ENCODE data around the gene ANKRD27.
"Not testable (repeated sequence)": the region's sequence is repeated elsewhere in the genome, so short reads cannot be mapped to it uniquely, and the experiment has no call there.

ANKRD27 gene

DNA sequence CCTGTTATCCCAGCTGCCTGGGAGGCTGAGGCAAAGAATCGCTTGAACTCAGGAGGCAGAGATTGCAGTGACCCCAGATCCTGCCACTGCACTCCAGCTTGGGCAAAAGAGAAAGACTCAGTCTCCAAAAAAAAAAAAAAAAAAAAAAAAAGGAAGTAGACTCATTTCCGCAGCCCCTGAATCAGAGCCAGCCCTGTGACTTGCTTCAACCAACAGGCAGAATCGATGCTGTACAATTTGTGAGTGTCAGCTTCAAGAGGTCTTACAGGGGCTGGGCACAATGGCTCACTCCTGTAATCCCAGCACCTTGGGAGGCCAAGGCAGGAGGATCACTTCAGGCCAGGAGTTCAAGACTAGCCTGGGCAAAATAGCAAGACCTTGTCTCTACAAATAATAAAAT, 12.8 kb downstream of the ANKRD27 start:
- TF ChIP-seq, protein P1, sequence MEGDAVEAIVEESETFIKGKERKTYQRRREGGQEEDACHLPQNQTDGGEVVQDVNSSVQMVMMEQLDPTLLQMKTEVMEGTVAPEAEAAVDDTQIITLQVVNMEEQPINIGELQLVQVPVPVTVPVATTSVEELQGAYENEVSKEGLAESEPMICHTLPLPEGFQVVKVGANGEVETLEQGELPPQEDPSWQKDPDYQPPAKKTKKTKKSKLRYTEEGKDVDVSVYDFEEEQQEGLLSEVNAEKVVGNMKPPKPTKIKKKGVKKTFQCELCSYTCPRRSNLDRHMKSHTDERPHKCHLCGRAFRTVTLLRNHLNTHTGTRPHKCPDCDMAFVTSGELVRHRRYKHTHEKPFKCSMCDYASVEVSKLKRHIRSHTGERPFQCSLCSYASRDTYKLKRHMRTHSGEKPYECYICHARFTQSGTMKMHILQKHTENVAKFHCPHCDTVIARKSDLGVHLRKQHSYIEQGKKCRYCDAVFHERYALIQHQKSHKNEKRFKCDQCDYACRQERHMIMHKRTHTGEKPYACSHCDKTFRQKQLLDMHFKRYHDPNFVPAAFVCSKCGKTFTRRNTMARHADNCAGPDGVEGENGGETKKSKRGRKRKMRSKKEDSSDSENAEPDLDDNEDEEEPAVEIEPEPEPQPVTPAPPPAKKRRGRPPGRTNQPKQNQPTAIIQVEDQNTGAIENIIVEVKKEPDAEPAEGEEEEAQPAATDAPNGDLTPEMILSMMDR (IDR thresholded peaks at IDR 0.05; ENCODE audit: low read depth, low read length, missing control alignments): no peak
- DNase-seq (ENCODE audit: low read depth): no peak
- H3K4me3 ChIP-seq (ENCODE audit: low read depth, low read length): no peak overlapping the region

GRCh38 chr19:32661318-32661717, 13.7 kb downstream of the ANKRD27 start:
- H3K4me3 ChIP-seq (ENCODE audit: low read depth, low read length): no peak overlapping the region
- TF ChIP-seq, protein P1 (IDR thresholded peaks at IDR 0.05; ENCODE audit: low read depth, low read length, missing control alignments): no peak
- DNase-seq (ENCODE audit: low read depth): no peak

DNA sequence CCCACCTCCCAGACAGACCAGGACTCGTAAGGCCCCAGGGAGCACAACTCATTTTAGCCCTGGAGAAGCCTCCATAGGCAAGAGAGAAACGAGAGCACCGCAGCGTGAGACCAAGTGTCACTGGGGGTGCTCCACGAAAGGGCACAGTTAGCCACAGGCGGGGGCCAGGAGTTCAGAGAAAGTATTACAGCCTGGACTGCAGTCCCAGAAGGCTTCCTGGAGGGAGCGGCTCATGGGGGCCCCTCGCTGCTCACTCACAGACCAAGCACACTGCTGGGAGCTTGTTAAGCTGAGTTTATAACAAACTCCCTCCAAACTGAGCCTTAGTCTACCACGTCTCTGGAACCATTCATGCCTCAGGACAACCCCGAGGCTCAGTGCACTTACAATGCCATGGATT, 16.5 kb downstream of the ANKRD27 start:
- TF ChIP-seq, protein P1 (IDR thresholded peaks at IDR 0.05; ENCODE audit: low read depth, low read length, missing control alignments): no peak
- H3K4me3 ChIP-seq (ENCODE audit: low read depth, low read length): no peak overlapping the region
- no peak for DNase-seq (ENCODE audit: low read depth)

GRCh38 chr19:32658075-32658474, 16.9 kb downstream of the ANKRD27 start:
- no peak overlapping the region for H3K4me3 ChIP-seq (ENCODE audit: low read depth, low read length)
- DNase-seq (ENCODE audit: low read depth): no peak
- TF ChIP-seq, protein P1 (IDR thresholded peaks at IDR 0.05; ENCODE audit: low read depth, low read length, missing control alignments): no peak

DNA sequence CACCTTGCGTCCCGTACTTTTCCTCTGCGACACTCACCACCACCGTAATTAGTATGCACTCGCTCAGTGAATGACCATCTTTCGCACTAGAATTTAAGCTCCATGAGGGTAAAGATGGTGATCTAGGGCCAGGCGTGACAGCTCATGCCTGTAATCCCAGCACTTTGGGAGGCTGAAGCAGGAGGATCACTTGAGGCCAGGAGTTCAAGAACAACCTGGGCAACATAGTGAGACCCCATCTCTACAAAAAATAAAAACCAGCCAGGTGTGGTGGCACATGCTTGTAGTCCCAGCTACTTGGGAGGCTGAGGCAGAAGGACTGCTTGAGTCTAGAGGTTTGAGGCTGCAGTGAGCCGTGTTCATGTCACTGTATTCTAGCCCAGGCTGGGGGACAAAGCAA, 18.6 kb downstream of the ANKRD27 start:
- DNase-seq (ENCODE audit: low read depth); H3K4me3 ChIP-seq (ENCODE audit: low read depth, low read length): not testable (repeated sequence)

GRCh38 chr19:32653599-32653915, 21.4 kb downstream of the ANKRD27 start:
- DNase-seq (ENCODE audit: low read depth): no peak
- TF ChIP-seq, protein P1 (IDR thresholded peaks at IDR 0.05; ENCODE audit: low read depth, low read length, missing control alignments): no peak
- H3K4me3 ChIP-seq (ENCODE audit: low read depth, low read length): no peak overlapping the region

DNA sequence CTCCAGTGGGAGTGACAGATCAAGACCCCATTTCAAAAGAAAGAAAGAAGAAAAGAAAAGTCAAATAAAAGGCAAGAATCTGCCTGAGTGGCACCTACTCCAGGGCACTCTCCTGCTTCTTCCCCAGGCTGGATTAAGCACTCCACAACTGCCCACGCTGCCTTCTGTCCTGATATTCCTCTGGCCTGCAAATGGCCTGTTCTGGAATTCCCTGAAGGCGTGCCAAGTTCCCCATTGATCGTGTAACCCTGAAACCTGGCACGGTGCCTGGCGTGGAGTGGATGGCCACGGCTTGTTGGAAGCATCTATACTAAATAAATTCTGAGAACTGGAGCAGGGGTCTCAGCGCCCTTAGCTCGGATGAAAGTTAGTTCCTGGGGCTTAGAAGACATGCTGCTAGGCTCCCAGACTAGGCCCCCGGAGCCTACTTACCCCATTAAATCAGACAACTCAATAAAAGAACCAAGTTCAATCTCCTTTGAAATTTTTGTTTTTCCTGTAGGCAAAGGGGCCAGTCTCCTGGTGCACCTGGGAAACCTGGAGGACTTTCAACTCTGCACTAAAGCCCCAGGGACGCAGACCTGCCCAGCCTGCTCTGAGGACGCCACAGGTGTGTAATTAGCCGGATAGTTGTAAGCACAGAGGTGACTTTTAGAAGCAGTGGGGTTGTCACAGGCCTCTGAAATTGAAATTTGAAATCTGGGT, 21.9 kb downstream of the ANKRD27 start:
- no peak for DNase-seq (ENCODE audit: low read depth)
- H3K4me3 ChIP-seq (ENCODE audit: low read depth, low read length): no peak overlapping the region

GRCh38 chr19:32652331-32652730, 22.6 kb downstream of the ANKRD27 start:
- not testable (repeated sequence) for H3K4me3 ChIP-seq (ENCODE audit: low read depth, low read length); DNase-seq (ENCODE audit: low read depth)

More for the DNA sequence above, 21.9 kb downstream of the ANKRD27 start:
- TF ChIP-seq, protein P1 (IDR thresholded peaks at IDR 0.05; ENCODE audit: low read depth, low read length, missing control alignments): no peak
